Measurements from ENCODE around the gene CCL17. TPM values are rescaled to one million over a fixed set of nuclear protein-coding genes. Genes with fewer than 3 reads are reported as not detected.
"Not testable (repeated sequence)": the region's sequence is repeated elsewhere in the genome, so short reads cannot be mapped to it uniquely, and the experiment has no call there.

The CCL17 gene
- total RNA-seq, 2 experiments from 2014 or later = not detected

DNA sequence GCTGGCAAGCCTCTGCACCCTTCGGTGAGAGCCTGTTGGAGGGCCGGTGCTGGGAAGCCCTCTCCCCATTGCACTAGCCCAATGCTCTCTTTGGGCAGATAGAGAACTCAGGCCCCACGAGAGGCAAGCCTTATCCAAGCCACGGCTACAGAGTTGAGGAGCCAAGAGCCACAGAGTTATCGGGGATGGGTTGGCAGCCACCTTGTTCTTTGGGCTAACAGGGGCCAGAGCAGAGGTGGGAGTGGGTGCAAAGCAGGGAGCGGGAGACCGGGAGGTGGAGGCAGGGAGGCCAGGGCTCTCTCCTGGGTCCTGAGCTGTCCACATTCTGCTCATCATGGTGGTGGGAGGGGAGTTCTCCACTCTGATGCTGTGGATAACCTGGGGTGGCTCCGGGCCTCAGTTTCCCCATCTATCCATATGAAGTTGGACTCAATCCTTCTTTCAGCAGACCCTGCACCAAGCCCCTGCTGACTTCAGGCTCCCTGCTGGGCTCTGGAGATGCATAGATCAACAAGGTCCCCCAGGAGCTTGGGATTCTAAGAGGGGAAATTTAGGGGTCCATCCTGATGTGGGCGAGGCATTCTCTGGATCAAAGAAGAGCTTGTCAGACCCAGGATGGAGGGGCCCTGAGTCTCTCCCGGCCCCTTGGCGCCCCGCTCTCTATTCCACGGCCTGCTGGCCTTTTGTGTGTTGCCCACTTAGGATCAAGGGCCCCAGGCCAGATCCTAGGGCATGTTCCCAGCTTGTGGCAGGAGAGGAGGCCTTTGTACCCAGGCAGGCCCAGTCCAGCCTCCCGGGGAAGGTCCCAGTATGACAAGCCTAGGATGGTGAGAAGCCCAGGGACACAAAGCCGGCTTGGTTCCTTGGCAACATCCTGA lies 32.8 kb upstream of the CCL17 start:
- no peak for DNase-seq
- Mint-ChIP-seq H3K27ac (no peak overlapping the region), H3K4me3 (no peak overlapping the region), H3K36me3 (ENCODE audit: low read depth) (no peaks in the 10 kb centered on the region), H3K4me1 (ENCODE audit: low read depth) (no peaks in the 10 kb centered on the region), H3K9me3 (no peaks in the 10 kb centered on the region), H3K27me3 (ENCODE audit: low read depth) (peaks cover 5% of the 10 kb centered on the region)
- intact Hi-C loops (cut with micrococcal nuclease) = no loop called here
- CTCF ChIA-PET = interaction anchor here (0.8 kb wide), 1 partner anchor 14 kb away, joined by 3 read pairs; no protein-coding TSS in a partner anchor

DNA sequence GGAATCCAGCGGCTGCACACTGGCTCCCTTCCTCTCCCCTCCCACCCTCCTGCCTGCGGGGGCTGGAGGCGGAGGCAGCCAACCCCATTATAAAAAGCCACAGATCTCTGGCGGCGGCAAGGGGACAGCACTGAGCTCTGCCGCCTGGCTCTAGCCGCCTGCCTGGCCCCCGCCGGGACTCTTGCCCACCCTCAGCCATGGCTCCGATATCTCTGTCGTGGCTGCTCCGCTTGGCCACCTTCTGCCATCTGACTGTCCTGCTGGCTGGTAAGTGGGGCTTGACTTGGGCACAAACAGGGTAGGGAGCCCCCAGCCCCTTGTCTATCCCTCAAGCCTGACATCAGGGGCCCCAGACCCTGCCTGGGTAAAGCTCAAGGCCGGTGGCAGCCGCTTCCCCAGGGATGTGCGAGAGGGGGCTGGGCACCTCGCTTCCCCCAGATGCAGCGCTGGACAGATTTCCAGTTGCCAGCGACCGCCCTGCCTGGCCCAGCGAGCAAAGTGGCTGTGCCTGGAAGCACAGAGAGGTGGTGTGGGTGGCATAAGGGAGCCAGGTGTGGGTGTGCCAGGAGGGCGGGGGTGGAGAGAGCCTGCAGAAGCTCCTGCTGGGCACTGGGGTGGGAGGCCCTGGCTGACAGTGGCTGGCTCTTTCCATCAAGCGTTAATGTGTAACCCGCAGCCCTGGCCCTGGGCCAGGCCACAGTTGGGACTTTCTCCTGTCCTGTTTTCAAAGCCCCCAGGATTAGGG lies 32.0 kb upstream of the CCL17 start, which contains the start of gene CX3CL1:
Gene CX3CL1 (plus strand): TSS at position 119 of the 745 bp plus-strand sequence. CDS start 79 bp downstream, at position 198.
- intact Hi-C loops (cut with micrococcal nuclease) = no loop called here
- CTCF ChIA-PET = interaction anchor here (0.8 kb wide), 1 partner anchor 13 kb away, joined by 3 read pairs; no protein-coding TSS in a partner anchor

DNA sequence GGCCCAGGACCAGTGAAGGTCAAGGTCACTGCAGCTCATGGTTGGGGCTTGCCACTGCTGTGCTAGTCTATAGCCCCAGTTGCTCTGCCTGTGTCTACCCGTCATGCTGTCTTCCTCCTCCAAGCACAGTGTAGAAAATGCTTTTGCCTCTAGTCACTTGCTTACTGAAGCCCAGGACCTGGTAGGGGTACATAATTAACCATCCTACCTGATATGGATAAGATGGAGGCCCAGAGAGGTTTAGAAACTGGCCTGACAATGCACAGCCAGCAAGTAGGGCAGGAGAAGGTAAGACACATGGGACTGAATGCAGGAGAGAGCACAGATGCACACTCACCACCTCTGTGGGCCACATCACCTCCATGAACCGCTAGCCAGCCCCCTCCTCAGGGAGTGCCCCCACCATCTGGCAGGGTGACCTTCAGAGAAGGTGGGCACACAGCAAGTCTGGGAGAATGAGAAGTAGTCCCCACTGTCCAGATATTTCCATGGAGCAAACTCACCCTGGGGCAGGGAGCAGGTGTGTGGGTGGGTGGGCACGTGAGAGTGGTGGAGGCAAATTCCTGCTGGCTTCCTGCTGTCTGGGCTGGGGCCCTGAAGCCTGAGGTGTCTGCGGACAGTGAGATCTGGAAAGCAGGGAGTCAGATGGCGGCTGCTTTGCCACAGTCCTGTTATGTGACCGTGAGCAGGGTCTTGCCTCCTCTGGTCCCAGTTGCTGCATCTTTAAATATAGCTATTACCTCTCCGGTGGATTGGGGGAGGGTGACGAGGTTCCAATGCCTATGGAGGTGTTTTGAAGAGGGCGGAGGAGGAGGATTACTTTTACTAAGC lies 31.2 kb upstream of the CCL17 start:
- intact Hi-C loops (cut with micrococcal nuclease) = no loop called here
- no peak overlapping the region for H3K27ac Mint-ChIP-seq

More for the DNA sequence above, 32.0 kb upstream of the CCL17 start, which contains the start of gene CX3CL1:
- H3K4me3 Mint-ChIP-seq = no peak within 1 kb of the TSS
- H3K27me3 Mint-ChIP-seq (ENCODE audit: low read depth) = peaks cover 2% of the 10 kb centered on the region
- peaks cover 5% of the 10 kb centered on the region for H3K4me1 Mint-ChIP-seq (ENCODE audit: low read depth)
- no peak for DNase-seq
- no peaks in the 10 kb centered on the region for H3K36me3 Mint-ChIP-seq (ENCODE audit: low read depth)
- no peak within 1 kb of the TSS for H3K27ac Mint-ChIP-seq
- no peaks in the 10 kb centered on the region for H3K9me3 Mint-ChIP-seq

DNA sequence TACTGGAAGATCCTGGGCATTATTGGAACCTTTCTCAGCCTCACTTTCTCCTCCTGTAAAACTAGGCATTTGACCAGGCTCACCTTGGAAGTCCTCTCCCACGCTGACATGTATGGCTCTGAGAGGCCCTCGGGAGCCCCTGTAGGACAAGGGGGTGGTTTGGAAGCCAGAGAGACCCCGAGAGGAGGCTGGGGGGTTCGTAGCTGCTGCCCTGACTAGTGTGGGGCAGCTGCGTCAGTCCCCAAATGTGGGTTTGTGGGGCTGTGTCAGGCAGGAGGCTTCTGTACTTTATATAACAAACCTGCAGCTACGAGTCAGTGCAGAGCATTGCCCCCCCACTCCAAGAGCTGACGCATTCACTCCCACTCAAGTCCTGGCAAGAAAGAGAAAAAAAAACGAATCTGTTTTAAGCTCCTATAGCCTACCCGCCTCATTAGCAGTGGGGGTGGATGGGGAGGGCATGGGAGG lies 30.5 kb upstream of the CCL17 start:
- peaks cover 10% of the 10 kb centered on the region for H3K4me1 Mint-ChIP-seq (ENCODE audit: low read depth)
- no peak overlapping the region for H3K27ac Mint-ChIP-seq
- H3K9me3 Mint-ChIP-seq = no peaks in the 10 kb centered on the region
- H3K36me3 Mint-ChIP-seq (ENCODE audit: low read depth) = no peaks in the 10 kb centered on the region
- no peak overlapping the region for H3K4me3 Mint-ChIP-seq
- DNase-seq = no peak
- intact Hi-C loops (cut with micrococcal nuclease) = no loop called here
- no peaks in the 10 kb centered on the region for H3K27me3 Mint-ChIP-seq (ENCODE audit: low read depth)
- CTCF ChIA-PET = no interaction called here

More for the DNA sequence above, 31.2 kb upstream of the CCL17 start:
- Mint-ChIP-seq H3K27me3 (ENCODE audit: low read depth) (peaks cover 2% of the 10 kb centered on the region), H3K36me3 (ENCODE audit: low read depth) (no peaks in the 10 kb centered on the region), H3K4me1 (ENCODE audit: low read depth) (peaks cover 10% of the 10 kb centered on the region), H3K9me3 (no peaks in the 10 kb centered on the region), H3K4me3 (no peak overlapping the region)
- CTCF ChIA-PET = no interaction called here
- DNase-seq = no peak

DNA sequence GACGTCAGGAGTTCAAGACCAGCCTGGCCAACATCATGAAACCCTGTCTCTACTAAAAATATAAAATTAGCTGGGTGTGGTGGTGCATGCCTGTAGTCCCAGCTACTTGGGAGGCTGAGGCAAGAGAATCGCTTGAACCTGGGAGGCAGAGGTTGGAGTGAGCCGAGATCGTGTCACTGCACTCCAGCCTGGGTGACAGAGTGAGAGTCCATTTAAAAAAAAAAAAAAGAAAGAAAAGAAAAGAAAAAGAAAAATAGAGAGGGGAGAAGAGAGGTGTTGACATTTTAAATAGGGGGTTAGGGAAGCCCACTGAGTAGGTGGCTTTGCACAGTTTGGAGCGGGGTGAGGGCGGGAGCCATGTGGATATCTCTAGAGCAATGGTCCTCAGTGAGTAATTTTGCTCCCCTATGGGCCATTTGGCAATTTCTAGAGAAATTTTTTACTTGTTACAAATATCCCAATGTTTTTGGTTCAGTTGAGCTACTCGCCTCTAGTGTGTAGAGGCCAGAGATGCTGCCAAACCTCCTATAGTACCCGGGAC lies 29.6 kb upstream of the CCL17 start:
- H3K27ac Mint-ChIP-seq; intact Hi-C loops (cut with micrococcal nuclease); H3K4me1 Mint-ChIP-seq (ENCODE audit: low read depth); H3K4me3 Mint-ChIP-seq; DNase-seq; H3K36me3 Mint-ChIP-seq (ENCODE audit: low read depth); H3K9me3 Mint-ChIP-seq; H3K27me3 Mint-ChIP-seq (ENCODE audit: low read depth): not testable (repeated sequence)
- CTCF ChIA-PET = interaction anchor here (1.8 kb wide), 1 partner anchor 44 kb away, joined by 8 read pairs; no protein-coding TSS in a partner anchor

DNA sequence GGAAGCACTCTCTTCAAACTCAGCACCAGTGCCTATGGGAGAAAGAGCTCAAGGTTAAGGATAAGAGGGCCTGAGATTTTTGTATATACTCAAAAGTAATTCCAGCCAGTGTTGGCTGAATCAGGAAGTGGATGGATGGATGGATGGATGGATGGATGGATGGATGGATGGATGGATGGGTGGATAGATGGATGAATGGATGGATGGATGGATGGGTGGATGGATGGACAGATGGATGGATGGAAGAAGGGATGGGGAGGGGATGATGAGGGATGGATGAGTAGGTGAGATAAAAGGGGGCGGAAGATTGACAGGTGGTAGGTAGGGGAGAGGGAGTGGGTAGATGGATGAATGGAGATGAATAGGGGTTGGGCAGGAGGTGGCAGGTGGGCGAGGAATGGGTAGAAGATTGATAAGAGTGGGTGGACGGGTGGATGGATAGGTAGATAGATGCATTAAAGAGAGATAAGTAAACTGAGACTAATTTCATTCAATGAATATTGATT lies 28.2 kb upstream of the CCL17 start:
- Mint-ChIP-seq H3K4me3 (no peak overlapping the region), H3K27me3 (ENCODE audit: low read depth) (no peaks in the 10 kb centered on the region), H3K9me3 (no peaks in the 10 kb centered on the region), H3K4me1 (ENCODE audit: low read depth) (peaks cover 10% of the 10 kb centered on the region), H3K27ac (no peak overlapping the region), H3K36me3 (ENCODE audit: low read depth) (no peaks in the 10 kb centered on the region)
- intact Hi-C loops (cut with micrococcal nuclease) = loop anchor here (2.0 kb wide), 1 partner anchor 76 kb away; no protein-coding TSS in a partner anchor
- CTCF ChIA-PET = interaction anchor here (1.6 to 1.8 kb wide), 2 partner anchors 42 to 76 kb away, joined by 6 to 8 read pairs; no protein-coding TSS in a partner anchor
- DNase-seq = no peak

DNA sequence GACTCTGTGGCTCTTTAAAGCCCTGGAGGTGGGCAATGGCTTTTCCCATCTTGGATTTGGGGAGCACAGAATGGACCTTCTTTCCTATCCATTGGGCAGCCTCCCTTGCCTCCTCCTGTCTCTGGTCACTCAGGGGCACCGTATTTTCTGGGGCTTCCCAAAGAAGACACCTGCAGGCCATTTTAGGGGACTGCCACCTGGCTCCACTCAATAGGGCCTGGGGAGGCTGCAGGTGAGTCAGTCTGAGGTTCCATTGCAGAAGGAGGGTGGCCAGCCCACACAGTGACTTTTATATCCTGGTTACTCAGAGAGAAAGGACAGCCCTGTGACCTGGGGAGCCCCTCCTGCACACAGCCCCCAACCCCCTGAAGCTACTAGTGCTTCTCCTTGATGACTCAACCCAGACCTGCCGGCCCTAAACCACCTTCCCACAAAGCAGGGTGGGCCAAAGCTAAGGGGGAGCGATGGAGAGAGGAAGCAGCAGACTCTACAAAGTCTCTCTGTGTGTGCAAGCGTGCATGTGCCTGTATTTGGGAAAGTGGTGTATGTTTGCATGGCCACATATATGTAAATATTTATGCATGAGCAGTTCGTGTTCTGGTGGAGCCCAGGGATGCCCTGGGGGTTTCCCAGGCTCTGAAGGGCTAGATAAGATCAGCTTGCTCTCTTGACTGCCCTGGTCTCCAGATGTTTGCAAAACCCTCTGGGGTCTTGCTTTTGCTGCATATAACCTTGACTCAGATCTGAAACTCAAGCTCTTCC lies 27.3 kb upstream of the CCL17 start:
- Mint-ChIP-seq H3K27me3 (ENCODE audit: low read depth) (no peaks in the 10 kb centered on the region), H3K36me3 (ENCODE audit: low read depth) (no peaks in the 10 kb centered on the region), H3K9me3 (no peaks in the 10 kb centered on the region), H3K27ac (no peak overlapping the region), H3K4me3 (no peak overlapping the region), H3K4me1 (ENCODE audit: low read depth) (peaks cover 10% of the 10 kb centered on the region)
- peak; percentile 40 for DNase-seq
- intact Hi-C loops (cut with micrococcal nuclease) = loop anchor here (2.0 kb wide), 1 partner anchor 76 kb away; no protein-coding TSS in a partner anchor
- CTCF ChIA-PET = interaction anchor here (1.3 to 1.6 kb wide), 2 partner anchors 42 to 76 kb away, joined by 3 to 6 read pairs; no protein-coding TSS in a partner anchor

DNA sequence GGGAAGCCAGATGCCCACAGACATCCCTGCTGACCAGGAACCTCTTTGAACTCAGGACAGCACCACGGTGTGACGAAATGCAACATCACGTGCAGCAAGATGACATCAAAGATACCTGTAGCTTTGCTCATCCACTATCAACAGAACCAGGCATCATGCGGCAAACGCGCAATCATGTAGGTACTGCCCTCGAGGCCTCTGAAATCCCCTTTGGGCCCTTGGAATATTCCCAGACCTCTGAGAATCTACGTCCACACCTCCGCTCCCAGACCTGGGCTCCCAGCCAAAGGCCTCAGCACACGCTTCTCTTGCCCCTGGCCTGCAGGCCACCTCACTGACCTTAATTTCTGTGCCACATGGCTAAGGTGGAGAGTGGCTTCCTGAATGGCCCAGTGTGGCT lies 25.0 kb upstream of the CCL17 start:
- Mint-ChIP-seq H3K27me3 (ENCODE audit: low read depth) (no peaks in the 10 kb centered on the region), H3K4me3 (no peak overlapping the region), H3K9me3 (no peaks in the 10 kb centered on the region), H3K36me3 (ENCODE audit: low read depth) (no peaks in the 10 kb centered on the region), H3K27ac (peak overlapping the region; percentile 33), H3K4me1 (ENCODE audit: low read depth) (peaks cover 10% of the 10 kb centered on the region)
- DNase-seq = no peak
- CTCF ChIA-PET = no interaction called here
- intact Hi-C loops (cut with micrococcal nuclease) = no loop called here

DNA sequence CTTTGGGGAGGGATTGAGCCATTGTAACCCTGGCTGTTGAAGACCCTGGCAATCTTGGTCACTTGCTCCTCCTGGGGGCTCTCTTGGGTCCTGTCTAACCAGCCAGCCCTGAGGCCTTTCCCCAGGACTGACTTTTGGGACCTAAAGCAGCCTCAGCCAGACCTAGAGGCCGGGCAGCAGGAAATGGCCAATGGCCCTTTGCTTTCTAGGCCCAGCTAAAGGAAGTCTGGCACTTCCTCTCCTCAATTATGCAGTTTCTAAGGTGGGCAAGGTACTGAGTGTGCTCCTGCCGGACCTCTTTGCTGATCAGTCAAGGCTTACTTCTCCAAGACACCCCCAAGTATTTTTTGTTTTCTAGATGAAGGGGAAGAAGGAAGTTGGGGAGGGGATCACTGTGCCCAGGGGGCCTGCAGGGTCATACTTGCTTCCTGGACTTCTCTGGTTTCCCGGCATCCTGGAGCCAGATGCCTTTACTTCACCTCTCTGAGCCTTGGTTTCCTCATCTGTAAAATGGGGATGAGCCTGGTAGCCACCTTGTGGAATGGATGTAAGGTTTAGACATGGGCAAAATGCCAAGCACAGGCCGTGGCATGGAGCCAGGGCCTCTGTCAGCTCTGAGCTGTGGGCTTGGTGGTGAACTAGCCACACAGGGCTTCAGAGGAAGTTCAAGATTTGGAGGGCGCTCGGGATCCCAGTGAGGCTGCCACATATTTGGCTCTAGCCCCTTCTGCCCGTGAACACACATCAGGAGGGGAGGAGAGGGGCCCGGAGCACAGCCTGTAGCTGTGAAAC lies 23.7 kb upstream of the CCL17 start:
- Mint-ChIP-seq H3K27ac (no peak overlapping the region), H3K4me3 (no peak overlapping the region), H3K27me3 (ENCODE audit: low read depth) (no peaks in the 10 kb centered on the region), H3K9me3 (no peaks in the 10 kb centered on the region), H3K36me3 (ENCODE audit: low read depth) (no peaks in the 10 kb centered on the region), H3K4me1 (ENCODE audit: low read depth) (peaks cover 10% of the 10 kb centered on the region)
- CTCF ChIA-PET = interaction anchor here (2.0 kb wide), 1 partner anchor 35 kb away, joined by 13 read pairs; no protein-coding TSS in a partner anchor
- DNase-seq = no peak
- intact Hi-C loops (cut with micrococcal nuclease) = no loop called here

DNA sequence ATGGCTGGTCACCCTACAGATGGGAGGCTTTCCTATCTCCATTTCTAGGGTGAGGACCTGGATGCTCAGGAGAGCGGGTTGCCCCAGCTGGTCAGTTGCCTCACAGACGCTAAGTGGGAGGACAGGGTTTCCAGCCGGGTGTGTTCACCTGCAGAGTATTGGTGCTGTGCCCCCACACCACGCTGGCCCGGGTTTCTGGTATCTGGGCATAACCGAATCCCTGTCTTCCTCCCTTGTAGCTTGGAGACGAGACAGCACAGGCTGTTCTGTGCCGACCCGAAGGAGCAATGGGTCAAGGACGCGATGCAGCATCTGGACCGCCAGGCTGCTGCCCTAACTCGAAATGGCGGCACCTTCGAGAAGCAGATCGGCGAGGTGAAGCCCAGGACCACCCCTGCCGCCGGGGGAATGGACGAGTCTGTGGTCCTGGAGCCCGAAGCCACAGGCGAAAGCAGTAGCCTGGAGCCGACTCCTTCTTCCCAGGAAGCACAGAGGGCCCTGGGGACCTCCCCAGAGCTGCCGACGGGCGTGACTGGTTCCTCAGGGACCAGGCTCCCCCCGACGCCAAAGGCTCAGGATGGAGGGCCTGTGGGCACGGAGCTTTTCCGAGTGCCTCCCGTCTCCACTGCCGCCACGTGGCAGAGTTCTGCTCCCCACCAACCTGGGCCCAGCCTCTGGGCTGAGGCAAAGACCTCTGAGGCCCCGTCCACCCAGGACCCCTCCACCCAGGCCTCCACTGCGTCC lies 22.6 kb upstream of the CCL17 start:
- CTCF ChIA-PET = interaction anchor here (0.6 to 2.0 kb wide), 2 partner anchors 34 to 142 kb away, joined by 4 to 13 read pairs; no protein-coding TSS in a partner anchor
- H3K27me3 Mint-ChIP-seq (ENCODE audit: low read depth) = no peaks in the 10 kb centered on the region
- no peak overlapping the region for H3K27ac Mint-ChIP-seq
- H3K9me3 Mint-ChIP-seq = no peaks in the 10 kb centered on the region
- H3K4me3 Mint-ChIP-seq = no peak overlapping the region
- H3K36me3 Mint-ChIP-seq (ENCODE audit: low read depth) = no peaks in the 10 kb centered on the region
- DNase-seq = no peak
- H3K4me1 Mint-ChIP-seq (ENCODE audit: low read depth) = peaks cover 10% of the 10 kb centered on the region
- intact Hi-C loops (cut with micrococcal nuclease) = no loop called here
